Smooth muscle cell (in vitro differentiated cells): ENCODE data around the gene PIK3C3. TPM values are rescaled to one million over a fixed set of nuclear protein-coding genes. Genes with fewer than 3 reads are reported as not detected.

Experiments used
- DNase-seq: peaks from one replicate; lab custom pipeline; 2025; ENCODE audit not compliant: unreplicated experiment; lab: John Stamatoyannopoulos, UW
- H2AFZ ChIP-seq: fragments of 200-600 bp; sonication (generic); 2 replicates; pipeline ENCODE4 v1.6.0; 2016; ENCODE audit warnings: antibody characterized with exemption, low read depth, mild to moderate bottlenecking
- H3F3A ChIP-seq: fragments of 200-600 bp; sonication (generic); 2 replicates; pipeline ENCODE4 v1.6.0; 2017; ENCODE audit warnings: antibody characterized with exemption, low read depth
- H3K27ac ChIP-seq: fragments of 200-600 bp; sonication (generic); 2 replicates; pipeline ENCODE4 v1.5.1; 2016; ENCODE audit warnings: low read depth, mild to moderate bottlenecking
- H3K27me3 ChIP-seq: fragments of 200-600 bp; sonication (generic); 2 replicates; pipeline ENCODE4 v1.6.1; 2016; ENCODE audit warnings: low read depth, mild to moderate bottlenecking
- H3K36me3 ChIP-seq: fragments of 200-600 bp; sonication (generic); 2 replicates; pipeline ENCODE4 v1.5.1; 2016; ENCODE audit warnings: low read depth
- H3K4me1 ChIP-seq: fragments of 200-600 bp; sonication (generic); 2 replicates; pipeline ENCODE4 v1.5.1; 2016; ENCODE audit warnings: low read depth
- H3K4me2 ChIP-seq: fragments of 200-600 bp; sonication (generic); 2 replicates; pipeline ENCODE4 v1.6.0; 2016; ENCODE audit warnings: mild to moderate bottlenecking
- H3K4me3 ChIP-seq: fragments of 200-600 bp; sonication (generic); 2 replicates; pipeline ENCODE4 v1.5.1; 2016; ENCODE audit warnings: mild to moderate bottlenecking
- H3K79me2 ChIP-seq: fragments of 200-600 bp; sonication (generic); 2 replicates; pipeline ENCODE4 v1.6.0; 2016; ENCODE audit warnings: low read depth, mild to moderate bottlenecking
- H3K9ac ChIP-seq: fragments of 200-600 bp; sonication (generic); 2 replicates; pipeline ENCODE4 v1.6.0; 2016; ENCODE audit warnings: low read depth
- H3K9me3 ChIP-seq: fragments of 200-600 bp; sonication (generic); replicated peaks from 2 replicates; pipeline ENCODE4 v1.5.1; 2016; ENCODE audit warnings: low read depth
- H4K20me1 ChIP-seq: fragments of 200-600 bp; sonication (generic); 2 replicates; pipeline ENCODE4 v1.6.0; 2016; ENCODE audit warnings: low read depth
- CTCF ChIP-seq: fragments of 200-600 bp; sonication (generic); IDR thresholded peaks from 2 replicates; pipeline ENCODE4 v1.5.1; 2017; ENCODE audit warnings: borderline replicate concordance, mild to moderate bottlenecking, antibody characterized with exemption; ENCODE audit not compliant: insufficient read depth, poor library complexity, severe bottlenecking
- WGBS: methylation state at CpG from one replicate; pipeline ENCODE4 v1.1.7; 2016; ENCODE audit warnings: low lambda C conversion rate; 5-methylcytosine and 5-hydroxymethylcytosine counted together
- polyA plus RNA-seq: library from polyadenylated mRNA; unstranded; fragments of >200 nt; fragmentation: Nextera tagmentation; extraction: Ambion mirVana; gene quantifications from 2 replicates; pipeline ENCODE4 v1.2.1, GENCODE V29; 2016
- total RNA-seq: library from RNA; depleted of rRNA; stranded (reverse); fragments of >200 nt; gene quantifications from 2 replicates; pipeline ENCODE4 v1.2.3, GENCODE V29; 2014

PIK3C3 gene
- total and polyA plus RNA-seq, 2 experiments from 2014 or later = 19.2 to 58.6 TPM

GRCh38 chr18:41996020-41996419, 41.0 kb downstream of the PIK3C3 start:
- H3K4me3 ChIP-seq = no peak overlapping the region
- no peak overlapping the region for H3K9ac ChIP-seq
- no peak overlapping the region for H2AFZ ChIP-seq
- H4K20me1 ChIP-seq = no peaks in the 10 kb centered on the region
- no peaks in the 10 kb centered on the region for H3K4me1 ChIP-seq
- no peak overlapping the region for H3K4me2 ChIP-seq
- H3K36me3 ChIP-seq = peaks cover 31% of the 10 kb centered on the region
- 97% methylated on average over 1 of the region's 1 CpG for WGBS
- H3K27me3 ChIP-seq = no peaks in the 10 kb centered on the region
- no peak for TF ChIP-seq CTCF
- H3F3A ChIP-seq = no peaks in the 10 kb centered on the region
- no peaks in the 10 kb centered on the region for H3K79me2 ChIP-seq
- peaks cover 3% of the 10 kb centered on the region for H3K9me3 ChIP-seq
- H3K27ac ChIP-seq = no peak overlapping the region
- DNase-seq = no peak

DNA sequence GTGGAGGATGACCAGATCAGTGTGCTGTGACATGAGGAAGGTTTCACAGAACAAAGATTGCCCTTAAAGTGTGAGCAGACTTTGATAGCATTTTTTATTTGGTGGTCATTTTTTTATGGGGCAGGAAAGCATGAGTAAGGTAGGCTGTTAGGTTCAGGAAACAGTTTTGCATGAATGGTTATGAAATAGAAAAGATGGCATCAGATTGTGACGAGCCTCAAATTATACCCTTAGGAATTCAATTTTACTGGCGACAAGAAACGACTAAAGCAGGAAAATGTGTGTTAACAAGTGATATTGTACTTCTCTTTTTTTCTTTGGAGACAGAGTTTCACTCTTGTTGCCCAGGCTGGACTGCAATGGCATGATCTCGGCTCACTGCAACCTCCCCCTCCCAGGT, 44.7 kb downstream of the PIK3C3 start:
- 98% methylated on average over 4 of the region's 4 CpGs for WGBS
- Histone ChIP-seq H3K4me1 (no peaks in the 10 kb centered on the region), H3K36me3 (peaks cover 50% of the 10 kb centered on the region)

GRCh38 chr18:42001801-42002200, 46.8 kb downstream of the PIK3C3 start:
- Histone ChIP-seq H3K4me2 (no peak overlapping the region), H2AFZ (no peak overlapping the region), H3K4me3 (no peak overlapping the region), H3K27me3 (no peaks in the 10 kb centered on the region), H3K27ac (no peak overlapping the region), H3K9ac (no peak overlapping the region), H3K4me1 (no peaks in the 10 kb centered on the region), H3K79me2 (no peaks in the 10 kb centered on the region), H3F3A (no peaks in the 10 kb centered on the region), H3K9me3 (no peaks in the 10 kb centered on the region), H3K36me3 (peaks cover 50% of the 10 kb centered on the region), H4K20me1 (no peaks in the 10 kb centered on the region)
- WGBS = 79% methylated on average over 3 of the region's 3 CpGs
- no peak for TF ChIP-seq CTCF
- no peak for DNase-seq

More for the DNA sequence above, 44.7 kb downstream of the PIK3C3 start:
- no peaks in the 10 kb centered on the region for H3K9me3 ChIP-seq
- no peak for TF ChIP-seq CTCF
- no peak for DNase-seq
- H3K27ac ChIP-seq = no peak overlapping the region
- no peak overlapping the region for H3K9ac ChIP-seq
- no peaks in the 10 kb centered on the region for H3K79me2 ChIP-seq
- H2AFZ ChIP-seq = no peak overlapping the region
- no peaks in the 10 kb centered on the region for H3F3A ChIP-seq
- H3K4me3 ChIP-seq = no peak overlapping the region
- no peak overlapping the region for H3K4me2 ChIP-seq
- H4K20me1 ChIP-seq = no peaks in the 10 kb centered on the region
- no peaks in the 10 kb centered on the region for H3K27me3 ChIP-seq

DNA sequence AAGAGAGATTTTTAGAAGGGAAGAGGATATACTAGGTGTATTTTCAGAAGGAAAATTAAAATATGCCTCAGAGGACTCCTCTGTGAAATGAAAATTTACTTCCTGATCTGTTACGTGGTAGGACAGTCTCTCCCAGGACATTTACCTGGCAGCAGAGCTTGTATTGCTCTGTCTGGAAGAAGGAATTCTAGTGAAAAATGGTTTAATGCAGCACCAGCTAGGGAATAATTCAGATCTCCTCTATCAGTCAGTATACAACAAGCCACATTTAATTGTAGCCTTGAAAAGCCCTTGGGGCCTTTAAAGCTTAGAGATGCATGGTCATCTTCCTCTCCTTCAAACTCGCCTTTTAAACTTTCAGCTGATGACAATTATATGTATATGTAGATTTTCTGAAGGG, 49.6 kb downstream of the PIK3C3 start:
- no peaks in the 10 kb centered on the region for H3K79me2 ChIP-seq
- H3K36me3 ChIP-seq = peaks cover 32% of the 10 kb centered on the region
- no peak for DNase-seq
- no peak overlapping the region for H2AFZ ChIP-seq
- no peaks in the 10 kb centered on the region for H3F3A ChIP-seq
- TF ChIP-seq CTCF = no peak
- no peaks in the 10 kb centered on the region for H3K4me1 ChIP-seq
- H3K9me3 ChIP-seq = no peaks in the 10 kb centered on the region
- H3K27me3 ChIP-seq = no peaks in the 10 kb centered on the region
- H3K4me2 ChIP-seq = no peak overlapping the region
- H3K27ac ChIP-seq = no peak overlapping the region
- WGBS = 87% methylated on average over 2 of the region's 2 CpGs
- H3K4me3 ChIP-seq = no peak overlapping the region
- H4K20me1 ChIP-seq = peaks cover 8% of the 10 kb centered on the region
- no peak overlapping the region for H3K9ac ChIP-seq
